HL-60 (cell line): Measurements from ENCODE around the gene PRKAG2.

Source experiments
- REST ChIP-seq: IDR thresholded peaks from 2 replicates; pipeline ENCODE4 v1.6.1; 2012; ENCODE audit warnings: low read depth; ENCODE audit not compliant: insufficient replicate concordance
- SPI1 ChIP-seq: IDR thresholded peaks from 2 replicates; pipeline ENCODE4 v1.6.1; 2012; ENCODE audit warnings: low read depth, mild to moderate bottlenecking, borderline replicate concordance
- TF ChIP-seq, protein P1 (sequence below): IDR thresholded peaks from one replicate; pipeline ENCODE4 v1.5.1; 2011; ENCODE audit warnings: low read length, control low read depth, inconsistent platforms; ENCODE audit not compliant: insufficient read depth

DNA sequence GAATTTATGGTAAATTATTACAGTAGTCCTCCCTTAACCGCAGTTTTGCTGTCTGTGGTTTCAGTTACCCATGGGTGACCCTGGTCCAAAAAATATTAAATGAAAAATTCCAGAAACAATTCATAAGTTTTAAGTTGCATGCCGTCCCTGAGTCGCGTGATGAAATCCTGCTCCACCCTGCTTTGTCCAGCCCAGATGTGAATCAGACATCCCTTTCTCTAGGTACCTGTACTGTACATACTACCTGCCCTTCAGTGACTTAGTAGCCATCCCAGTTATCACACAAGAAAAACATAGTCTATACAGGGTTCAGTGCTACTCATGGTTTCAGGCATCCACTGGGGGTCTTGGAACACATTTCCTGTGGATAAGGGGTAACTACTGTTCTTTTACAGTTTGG lies 336.8 kb downstream of the PRKAG2 start:
- TF ChIP-seq, protein P1, sequence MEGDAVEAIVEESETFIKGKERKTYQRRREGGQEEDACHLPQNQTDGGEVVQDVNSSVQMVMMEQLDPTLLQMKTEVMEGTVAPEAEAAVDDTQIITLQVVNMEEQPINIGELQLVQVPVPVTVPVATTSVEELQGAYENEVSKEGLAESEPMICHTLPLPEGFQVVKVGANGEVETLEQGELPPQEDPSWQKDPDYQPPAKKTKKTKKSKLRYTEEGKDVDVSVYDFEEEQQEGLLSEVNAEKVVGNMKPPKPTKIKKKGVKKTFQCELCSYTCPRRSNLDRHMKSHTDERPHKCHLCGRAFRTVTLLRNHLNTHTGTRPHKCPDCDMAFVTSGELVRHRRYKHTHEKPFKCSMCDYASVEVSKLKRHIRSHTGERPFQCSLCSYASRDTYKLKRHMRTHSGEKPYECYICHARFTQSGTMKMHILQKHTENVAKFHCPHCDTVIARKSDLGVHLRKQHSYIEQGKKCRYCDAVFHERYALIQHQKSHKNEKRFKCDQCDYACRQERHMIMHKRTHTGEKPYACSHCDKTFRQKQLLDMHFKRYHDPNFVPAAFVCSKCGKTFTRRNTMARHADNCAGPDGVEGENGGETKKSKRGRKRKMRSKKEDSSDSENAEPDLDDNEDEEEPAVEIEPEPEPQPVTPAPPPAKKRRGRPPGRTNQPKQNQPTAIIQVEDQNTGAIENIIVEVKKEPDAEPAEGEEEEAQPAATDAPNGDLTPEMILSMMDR, result no peak
- no peak for TF ChIP-seq SPI1
- no peak for TF ChIP-seq REST
